Renal cortex interstitium (tissue), 3 donors: Measurements from ENCODE around the gene MSH5. TPM values are rescaled to one million over a fixed set of nuclear protein-coding genes. Genes with fewer than 3 reads are reported as not detected.

Experiments used
- polyA plus RNA-seq, 3 donors: library from polyadenylated mRNA; unstranded; fragments of 120-200 nt; gene quantifications; one replicate each; pipeline ENCODE4 v1.2.1, GENCODE V29; 2013; ENCODE audit not compliant: insufficient read length in 3 of 3

Gene MSH5
- polyA plus RNA-seq, 3 donors: 21.4 to 59.0 (median 22.1) TPM

Other genes starting within 250 kb of the MSH5 start
- gene MICB, start 241.9 kb upstream of the MSH5 start, polyA plus RNA-seq: 1 to 10 TPM; 1.4 to 1.8 (median 1.5) TPM
- gene MCCD1, start 211.0 kb upstream of the MSH5 start, polyA plus RNA-seq: 10 to 100 TPM; 13.5 to 19.2 (median 17.9) TPM
- 100 to 1,000 TPM; 573 to 689 (median 586) TPM for gene DDX39B, start 198.0 kb upstream of the MSH5 start, polyA plus RNA-seq
- 10 to 100 TPM in 2 of 3 donors, 1 to 10 TPM in 1; 5.9 to 11.5 (median 11.0) TPM for gene ATP6V1G2, start 193.4 kb upstream of the MSH5 start, polyA plus RNA-seq
- 10 to 100 TPM; 17.0 to 28.4 (median 27.7) TPM for gene NFKBIL1, start 192.4 kb upstream of the MSH5 start, polyA plus RNA-seq
- under 1 TPM; 0.26 to 0.43 (median 0.33) TPM for gene LTA, start 167.7 kb upstream of the MSH5 start, polyA plus RNA-seq
- gene TNF, start 164.4 kb upstream of the MSH5 start, polyA plus RNA-seq: under 1 TPM; 0.18 to 0.40 (median 0.24) TPM
- gene LTB, start 157.6 kb upstream of the MSH5 start, polyA plus RNA-seq: 1 to 10 TPM in 2 of 3 donors, under 1 TPM in 1; 0.53 to 2.3 (median 2.2) TPM
- gene LST1, start 153.7 kb upstream of the MSH5 start, polyA plus RNA-seq: 1 to 10 TPM; 4.4 to 6.5 (median 6.3) TPM
- under 1 TPM in 2 of 3 donors, not detected in 1; 0.19 TPM for gene NCR3, start 147.0 kb upstream of the MSH5 start, polyA plus RNA-seq
- 10 to 100 TPM; 63.3 to 80.6 (median 78.2) TPM for gene AIF1, start 124.8 kb upstream of the MSH5 start, polyA plus RNA-seq
- 100 to 1,000 TPM; 161 to 211 (median 207) TPM for gene PRRC2A, start 119.3 kb upstream of the MSH5 start, polyA plus RNA-seq
- gene BAG6, start 87.3 kb upstream of the MSH5 start, polyA plus RNA-seq: 100 to 1,000 TPM; 243 to 263 (median 257) TPM
- 100 to 1,000 TPM; 105 to 114 (median 110) TPM for gene APOM, start 84.1 kb upstream of the MSH5 start, polyA plus RNA-seq
- 10 to 100 TPM; 17.3 to 22.9 (median 18.4) TPM for gene C6orf47, start 79.2 kb upstream of the MSH5 start, polyA plus RNA-seq
- gene GPANK1, start 75.0 kb upstream of the MSH5 start, polyA plus RNA-seq: 10 to 100 TPM; 28.1 to 33.1 (median 29.9) TPM
- 100 to 1,000 TPM; 232 to 252 (median 246) TPM for gene CSNK2B, start 73.9 kb upstream of the MSH5 start, polyA plus RNA-seq
- gene LY6G5B, start 70.0 kb upstream of the MSH5 start, polyA plus RNA-seq: 10 to 100 TPM; 22.8 to 30.6 (median 25.3) TPM
- 1 to 10 TPM; 2.4 to 3.5 (median 3.4) TPM for gene LY6G5C, start 58.9 kb upstream of the MSH5 start, polyA plus RNA-seq
- 10 to 100 TPM; 52.4 to 70.9 (median 61.6) TPM for gene ABHD16A, start 36.7 kb upstream of the MSH5 start, polyA plus RNA-seq
- 1 to 10 TPM in 1 of 3 donors, under 1 TPM in 2; 0.44 to 1.2 (median 0.73) TPM for gene LY6G6F, start 33.1 kb upstream of the MSH5 start, polyA plus RNA-seq
- under 1 TPM in 1 of 3 donors, not detected in 2; 0.20 TPM for gene LY6G6D, start 24.7 kb upstream of the MSH5 start, polyA plus RNA-seq
- under 1 TPM in 2 of 3 donors, not detected in 1; 0.26 to 0.41 TPM for gene LY6G6C, start 18.3 kb upstream of the MSH5 start, polyA plus RNA-seq
- 1 to 10 TPM; 1.6 TPM for gene MPIG6B, start 16.6 kb upstream of the MSH5 start, polyA plus RNA-seq
- gene DDAH2, start 10.7 kb upstream of the MSH5 start, polyA plus RNA-seq: 100 to 1,000 TPM; 152 to 237 (median 188) TPM
- gene CLIC1, start 3.5 kb upstream of the MSH5 start, polyA plus RNA-seq: 100 to 1,000 TPM; 268 to 296 (median 292) TPM
- gene SAPCD1, start 22.7 kb downstream of the MSH5 start, polyA plus RNA-seq: 10 to 100 TPM in 2 of 3 donors, 1 to 10 TPM in 1; 6.8 to 17.2 (median 10.0) TPM
- gene VWA7, start 37.3 kb downstream of the MSH5 start, polyA plus RNA-seq: 10 to 100 TPM in 1 of 3 donors, 1 to 10 TPM in 2; 7.3 to 13.9 (median 8.5) TPM
- gene VARS1, start 55.7 kb downstream of the MSH5 start, polyA plus RNA-seq: 10 to 100 TPM; 58.7 to 72.2 (median 61.2) TPM
- gene LSM2, start 67.0 kb downstream of the MSH5 start, polyA plus RNA-seq: 10 to 100 TPM; 72.1 to 90.4 (median 82.4) TPM
- gene HSPA1L, start 75.3 kb downstream of the MSH5 start, polyA plus RNA-seq: 1 to 10 TPM; 3.3 to 5.0 (median 4.0) TPM
- gene HSPA1A, start 75.5 kb downstream of the MSH5 start, polyA plus RNA-seq: 100 to 1,000 TPM in 2 of 3 donors, 10 to 100 TPM in 1; 84.4 to 121 (median 116) TPM
- gene HSPA1B, start 87.7 kb downstream of the MSH5 start, polyA plus RNA-seq: 100 to 1,000 TPM; 119 to 167 (median 142) TPM
- 10 to 100 TPM; 74.6 to 79.3 (median 78.1) TPM for gene NEU1, start 122.8 kb downstream of the MSH5 start, polyA plus RNA-seq
- 10 to 100 TPM; 40.7 to 82.8 (median 51.9) TPM for gene SLC44A4, start 139.0 kb downstream of the MSH5 start, polyA plus RNA-seq
- gene EHMT2, start 157.7 kb downstream of the MSH5 start, polyA plus RNA-seq: 10 to 100 TPM; 74.6 to 98.4 (median 83.9) TPM
- 10 to 100 TPM; 23.4 to 35.5 (median 23.6) TPM for gene ZBTB12, start 162.1 kb downstream of the MSH5 start, polyA plus RNA-seq
- gene C2, start 187.7 kb downstream of the MSH5 start, polyA plus RNA-seq: 1 to 10 TPM; 3.0 to 4.2 (median 4.0) TPM
- gene CFB, start 206.1 kb downstream of the MSH5 start, polyA plus RNA-seq: 1 to 10 TPM; 5.2 to 8.7 (median 6.6) TPM
- 100 to 1,000 TPM in 1 of 3 donors, 10 to 100 TPM in 2; 89.5 to 103 (median 91.3) TPM for gene NELFE, start 219.0 kb downstream of the MSH5 start, polyA plus RNA-seq
- 10 to 100 TPM; 42.3 to 49.0 (median 47.7) TPM for gene SKIC2, start 219.2 kb downstream of the MSH5 start, polyA plus RNA-seq
- 10 to 100 TPM; 22.1 to 32.3 (median 31.7) TPM for gene DXO, start 232.1 kb downstream of the MSH5 start, polyA plus RNA-seq
- 10 to 100 TPM; 15.7 to 22.4 (median 22.4) TPM for gene C4A, start 242.1 kb downstream of the MSH5 start, polyA plus RNA-seq